Measurements from ENCODE around the gene OR10H2.
"Not testable (repeated sequence)": the region's sequence is repeated elsewhere in the genome, so short reads cannot be mapped to it uniquely, and the experiment has no call there.

Gene OR10H2

DNA sequence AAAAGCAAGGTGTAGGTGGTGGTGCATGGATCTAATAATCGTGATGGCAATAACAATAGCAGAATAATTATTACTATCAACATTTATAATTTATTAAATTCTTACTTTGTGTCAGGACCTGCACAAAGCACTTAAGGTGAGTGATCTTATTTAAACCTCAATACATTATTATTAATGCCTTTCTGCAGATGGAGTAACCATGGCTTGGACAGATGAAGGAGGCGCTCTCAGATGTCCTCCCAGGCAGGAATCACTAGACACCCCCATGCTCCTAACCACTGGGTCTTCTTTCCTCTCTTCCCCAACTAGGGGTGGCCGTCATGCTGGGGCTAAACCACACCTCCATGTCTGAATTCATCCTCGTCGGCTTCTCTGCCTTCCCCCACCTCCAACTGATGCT, at the start of gene OR10H2:
TSS of gene OR10H2 (plus strand) at position 301 of the 400 bp plus-strand sequence. CDS start at position 321, 20 bp downstream.
- Histone ChIP-seq H3K36me3 (ENCODE audit: insufficient read depth, low read length) (no peaks in the 10 kb centered on the region), H3K27ac (ENCODE audit: low read depth, low read length) (no peak within 1 kb of the TSS), H3K4me3 (ENCODE audit: low read depth, low read length) (no peak within 1 kb of the TSS), H3K79me2 (ENCODE audit: control insufficient read depth, insufficient read depth, low read length, unreplicated experiment) (no peaks in the 10 kb centered on the region), H3K27me3 (ENCODE audit: insufficient read depth, low read length) (no peaks in the 10 kb centered on the region), H3K4me1 (ENCODE audit: control insufficient read depth, insufficient read depth, low read length, unreplicated experiment) (no peaks in the 10 kb centered on the region), H2AFZ (ENCODE audit: low read length, unreplicated experiment) (no peak within 1 kb of the TSS)

GRCh38 chr19:15679089-15679488, 48.7 kb upstream of the OR10H2 start:
- Histone ChIP-seq H2AFZ (ENCODE audit: low read length, unreplicated experiment) (no peak overlapping the region), H3K36me3 (ENCODE audit: insufficient read depth, low read length) (no peaks in the 10 kb centered on the region), H3K79me2 (ENCODE audit: control insufficient read depth, insufficient read depth, low read length, unreplicated experiment) (no peaks in the 10 kb centered on the region), H3K27me3 (ENCODE audit: insufficient read depth, low read length) (no peaks in the 10 kb centered on the region), H3K4me3 (ENCODE audit: low read depth, low read length) (no peak overlapping the region), H3K4me1 (ENCODE audit: control insufficient read depth, insufficient read depth, low read length, unreplicated experiment) (no peaks in the 10 kb centered on the region), H3K27ac (ENCODE audit: low read depth, low read length) (no peak overlapping the region)

DNA sequence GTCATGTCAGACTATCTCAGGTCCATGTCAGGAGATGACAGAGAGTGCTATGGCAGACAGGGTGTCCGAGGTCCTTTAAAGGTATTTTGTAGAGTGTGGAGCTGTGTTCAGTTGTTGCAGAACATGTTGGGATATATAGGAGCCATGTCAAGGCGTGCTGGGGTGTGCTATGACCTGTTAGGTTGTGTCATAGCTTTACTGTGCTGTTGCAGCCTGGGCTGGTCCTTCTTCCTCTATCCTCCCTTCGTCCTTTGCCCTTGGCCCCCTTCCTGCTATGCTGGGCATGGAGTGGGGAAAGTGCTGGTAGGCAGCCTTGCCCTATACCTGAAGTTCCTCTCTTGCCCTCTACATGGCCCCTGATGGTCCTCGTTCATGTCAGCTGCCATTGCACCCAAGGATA, 48.0 kb upstream of the OR10H2 start:
- H3K79me2 ChIP-seq (ENCODE audit: control insufficient read depth, insufficient read depth, low read length, unreplicated experiment); H3K36me3 ChIP-seq (ENCODE audit: insufficient read depth, low read length); H3K4me1 ChIP-seq (ENCODE audit: control insufficient read depth, insufficient read depth, low read length, unreplicated experiment); H3K27me3 ChIP-seq (ENCODE audit: insufficient read depth, low read length); H2AFZ ChIP-seq (ENCODE audit: low read length, unreplicated experiment); H3K27ac ChIP-seq (ENCODE audit: low read depth, low read length); H3K4me3 ChIP-seq (ENCODE audit: low read depth, low read length): not testable (repeated sequence)

- Histone ChIP-seq H3K27ac (ENCODE audit: low read depth, low read length) (no peak overlapping the region), H3K36me3 (ENCODE audit: insufficient read depth, low read length) (no peaks in the 10 kb centered on the region), H3K79me2 (ENCODE audit: control insufficient read depth, insufficient read depth, low read length, unreplicated experiment) (no peaks in the 10 kb centered on the region), H2AFZ (ENCODE audit: low read length, unreplicated experiment) (no peak overlapping the region), H3K27me3 (ENCODE audit: insufficient read depth, low read length) (no peaks in the 10 kb centered on the region), H3K4me1 (ENCODE audit: control insufficient read depth, insufficient read depth, low read length, unreplicated experiment) (no peaks in the 10 kb centered on the region), H3K4me3 (ENCODE audit: low read depth, low read length) (no peak overlapping the region)
Measured at GRCh38 chr19:15680478-15681322, 47.1 kb upstream of the OR10H2 start.

GRCh38 chr19:15683411-15683810, 44.4 kb upstream of the OR10H2 start:
- no peaks in the 10 kb centered on the region for H3K79me2 ChIP-seq (ENCODE audit: control insufficient read depth, insufficient read depth, low read length, unreplicated experiment)
- no peak overlapping the region for H3K4me3 ChIP-seq (ENCODE audit: low read depth, low read length)
- no peaks in the 10 kb centered on the region for H3K36me3 ChIP-seq (ENCODE audit: insufficient read depth, low read length)
- H3K4me1 ChIP-seq (ENCODE audit: control insufficient read depth, insufficient read depth, low read length, unreplicated experiment), result no peaks in the 10 kb centered on the region
- no peak overlapping the region for H2AFZ ChIP-seq (ENCODE audit: low read length, unreplicated experiment)
- no peaks in the 10 kb centered on the region for H3K27me3 ChIP-seq (ENCODE audit: insufficient read depth, low read length)
- H3K27ac ChIP-seq (ENCODE audit: low read depth, low read length), result no peak overlapping the region

GRCh38 chr19:15684828-15685227, 43.0 kb upstream of the OR10H2 start:
- Histone ChIP-seq H3K4me1 (ENCODE audit: control insufficient read depth, insufficient read depth, low read length, unreplicated experiment) (no peaks in the 10 kb centered on the region), H3K79me2 (ENCODE audit: control insufficient read depth, insufficient read depth, low read length, unreplicated experiment) (no peaks in the 10 kb centered on the region), H3K27ac (ENCODE audit: low read depth, low read length) (no peak overlapping the region), H3K36me3 (ENCODE audit: insufficient read depth, low read length) (no peaks in the 10 kb centered on the region), H3K27me3 (ENCODE audit: insufficient read depth, low read length) (no peaks in the 10 kb centered on the region), H2AFZ (ENCODE audit: low read length, unreplicated experiment) (no peak overlapping the region), H3K4me3 (ENCODE audit: low read depth, low read length) (no peak overlapping the region)

- H3K4me1 ChIP-seq (ENCODE audit: control insufficient read depth, insufficient read depth, low read length, unreplicated experiment), result no peaks in the 10 kb centered on the region
- H3K27me3 ChIP-seq (ENCODE audit: insufficient read depth, low read length), result no peaks in the 10 kb centered on the region
- no peak overlapping the region for H3K27ac ChIP-seq (ENCODE audit: low read depth, low read length)
- H3K79me2 ChIP-seq (ENCODE audit: control insufficient read depth, insufficient read depth, low read length, unreplicated experiment), result no peaks in the 10 kb centered on the region
- no peak overlapping the region for H2AFZ ChIP-seq (ENCODE audit: low read length, unreplicated experiment)
- H3K36me3 ChIP-seq (ENCODE audit: insufficient read depth, low read length), result no peaks in the 10 kb centered on the region
- no peak overlapping the region for H3K4me3 ChIP-seq (ENCODE audit: low read depth, low read length)
Measured at GRCh38 chr19:15696654-15697194, 31.1 kb upstream of the OR10H2 start.

DNA sequence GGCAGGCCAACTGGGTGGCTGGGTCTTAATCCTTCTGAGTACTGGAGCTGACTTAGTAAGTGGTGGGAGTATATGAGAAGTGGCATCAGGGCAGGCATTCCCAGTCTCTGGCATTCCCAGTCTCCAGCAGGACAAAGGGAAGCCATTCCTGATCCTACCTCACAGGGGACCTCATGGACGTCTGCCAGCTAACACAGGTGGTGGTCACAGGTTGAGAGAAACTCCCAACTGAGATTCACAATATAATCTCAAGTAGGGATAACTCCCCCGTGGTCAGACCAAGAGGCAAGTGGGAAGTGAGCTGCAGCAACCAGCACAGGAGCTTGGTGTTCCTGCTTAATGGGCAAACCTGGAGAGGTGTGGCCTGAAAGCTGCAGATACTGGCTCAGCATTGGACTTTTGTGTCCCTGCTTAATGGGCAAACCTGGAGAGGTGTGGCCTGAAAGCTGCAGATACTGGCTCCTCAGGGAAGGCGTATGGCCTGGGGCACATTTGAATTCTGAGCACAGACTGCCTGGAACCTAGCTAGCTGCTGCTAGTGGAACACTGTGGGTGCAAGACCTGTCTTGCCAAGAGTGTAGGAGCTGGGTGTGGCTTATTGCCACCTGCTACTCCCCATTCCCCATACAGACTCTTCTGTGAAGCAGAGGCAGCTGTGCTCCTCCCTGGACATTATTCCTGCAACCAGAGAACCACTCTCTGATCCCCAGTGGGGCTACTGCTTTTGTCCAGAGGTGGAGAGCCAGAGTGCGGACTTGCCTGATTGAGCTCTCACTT, 25.9 kb upstream of the OR10H2 start:
- H3K4me3 ChIP-seq (ENCODE audit: low read depth, low read length), result no peak overlapping the region
- H2AFZ ChIP-seq (ENCODE audit: low read length, unreplicated experiment), result no peak overlapping the region
- H3K27me3 ChIP-seq (ENCODE audit: insufficient read depth, low read length), result no peaks in the 10 kb centered on the region
- H3K79me2 ChIP-seq (ENCODE audit: control insufficient read depth, insufficient read depth, low read length, unreplicated experiment), result no peaks in the 10 kb centered on the region
- no peak overlapping the region for H3K27ac ChIP-seq (ENCODE audit: low read depth, low read length)
- no peaks in the 10 kb centered on the region for H3K4me1 ChIP-seq (ENCODE audit: control insufficient read depth, insufficient read depth, low read length, unreplicated experiment)
- no peaks in the 10 kb centered on the region for H3K36me3 ChIP-seq (ENCODE audit: insufficient read depth, low read length)

- no peaks in the 10 kb centered on the region for H3K27me3 ChIP-seq (ENCODE audit: insufficient read depth, low read length)
- no peaks in the 10 kb centered on the region for H3K79me2 ChIP-seq (ENCODE audit: control insufficient read depth, insufficient read depth, low read length, unreplicated experiment)
- no peak overlapping the region for H3K4me3 ChIP-seq (ENCODE audit: low read depth, low read length)
- no peaks in the 10 kb centered on the region for H3K4me1 ChIP-seq (ENCODE audit: control insufficient read depth, insufficient read depth, low read length, unreplicated experiment)
- no peak overlapping the region for H2AFZ ChIP-seq (ENCODE audit: low read length, unreplicated experiment)
- no peaks in the 10 kb centered on the region for H3K36me3 ChIP-seq (ENCODE audit: insufficient read depth, low read length)
- no peak overlapping the region for H3K27ac ChIP-seq (ENCODE audit: low read depth, low read length)
Measured at GRCh38 chr19:15702534-15702930, 25.3 kb upstream of the OR10H2 start.

GRCh38 chr19:15714638-15715037, 13.2 kb upstream of the OR10H2 start:
- Histone ChIP-seq H3K4me1 (ENCODE audit: control insufficient read depth, insufficient read depth, low read length, unreplicated experiment) (no peaks in the 10 kb centered on the region), H3K27ac (ENCODE audit: low read depth, low read length) (no peak overlapping the region)

More at GRCh38 chr19:15714638-15715037, 13.2 kb upstream of the OR10H2 start:
- Histone ChIP-seq H3K27me3 (ENCODE audit: insufficient read depth, low read length) (no peaks in the 10 kb centered on the region), H3K4me3 (ENCODE audit: low read depth, low read length) (no peak overlapping the region), H3K79me2 (ENCODE audit: control insufficient read depth, insufficient read depth, low read length, unreplicated experiment) (no peaks in the 10 kb centered on the region), H3K36me3 (ENCODE audit: insufficient read depth, low read length) (no peaks in the 10 kb centered on the region), H2AFZ (ENCODE audit: low read length, unreplicated experiment) (no peak overlapping the region)
